Measurements from ENCODE around the gene ANK3.

ANK3 gene

DNA sequence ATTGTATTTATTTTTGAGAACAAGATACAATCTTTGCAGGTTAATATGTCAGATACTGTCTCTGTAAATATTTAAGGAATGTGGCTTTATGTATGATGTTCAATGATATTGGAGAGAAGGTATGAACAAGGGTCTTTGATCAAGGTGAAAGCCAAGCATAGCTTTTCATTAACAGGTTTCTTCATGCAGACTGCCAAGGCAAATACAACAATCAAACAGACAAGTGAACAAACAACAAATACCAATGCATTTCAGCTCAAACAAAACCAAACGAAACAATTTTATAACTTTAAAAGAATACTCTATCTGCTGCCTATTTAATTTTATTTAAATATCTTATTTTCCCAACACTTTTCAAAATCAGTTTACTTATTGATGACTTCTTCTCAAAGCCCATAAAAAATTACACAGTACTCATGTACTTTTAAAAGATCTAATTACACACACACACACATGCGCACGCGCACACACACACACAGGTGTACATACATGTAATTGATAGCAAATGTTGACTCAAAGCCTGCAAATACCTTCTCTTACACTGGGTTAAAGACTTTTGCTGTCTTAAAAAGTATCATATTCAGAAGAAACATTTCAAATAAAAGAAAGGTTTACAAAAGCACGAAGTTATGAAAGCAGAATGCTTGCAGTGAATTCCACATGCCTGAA, 282.2 kb downstream of the ANK3 start (continued):
- TF ChIP-seq, protein P1, sequence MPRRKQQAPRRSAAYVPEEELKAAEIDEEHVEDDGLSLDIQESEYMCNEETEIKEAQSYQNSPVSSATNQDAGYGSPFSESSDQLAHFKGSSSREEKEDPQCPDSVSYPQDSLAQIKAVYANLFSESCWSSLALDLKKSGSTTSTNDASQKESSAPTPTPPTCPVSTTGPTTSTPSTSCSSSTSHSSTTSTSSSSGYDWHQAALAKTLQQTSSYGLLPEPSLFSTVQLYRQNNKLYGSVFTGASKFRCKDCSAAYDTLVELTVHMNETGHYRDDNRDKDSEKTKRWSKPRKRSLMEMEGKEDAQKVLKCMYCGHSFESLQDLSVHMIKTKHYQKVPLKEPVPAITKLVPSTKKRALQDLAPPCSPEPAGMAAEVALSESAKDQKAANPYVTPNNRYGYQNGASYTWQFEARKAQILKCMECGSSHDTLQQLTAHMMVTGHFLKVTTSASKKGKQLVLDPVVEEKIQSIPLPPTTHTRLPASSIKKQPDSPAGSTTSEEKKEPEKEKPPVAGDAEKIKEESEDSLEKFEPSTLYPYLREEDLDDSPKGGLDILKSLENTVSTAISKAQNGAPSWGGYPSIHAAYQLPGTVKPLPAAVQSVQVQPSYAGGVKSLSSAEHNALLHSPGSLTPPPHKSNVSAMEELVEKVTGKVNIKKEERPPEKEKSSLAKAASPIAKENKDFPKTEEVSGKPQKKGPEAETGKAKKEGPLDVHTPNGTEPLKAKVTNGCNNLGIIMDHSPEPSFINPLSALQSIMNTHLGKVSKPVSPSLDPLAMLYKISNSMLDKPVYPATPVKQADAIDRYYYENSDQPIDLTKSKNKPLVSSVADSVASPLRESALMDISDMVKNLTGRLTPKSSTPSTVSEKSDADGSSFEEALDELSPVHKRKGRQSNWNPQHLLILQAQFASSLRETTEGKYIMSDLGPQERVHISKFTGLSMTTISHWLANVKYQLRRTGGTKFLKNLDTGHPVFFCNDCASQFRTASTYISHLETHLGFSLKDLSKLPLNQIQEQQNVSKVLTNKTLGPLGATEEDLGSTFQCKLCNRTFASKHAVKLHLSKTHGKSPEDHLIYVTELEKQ (tag by site-specific recombination; IDR thresholded peaks at IDR 0.05; ENCODE audit: borderline replicate concordance), result no peak
- TF ChIP-seq, protein P2, sequence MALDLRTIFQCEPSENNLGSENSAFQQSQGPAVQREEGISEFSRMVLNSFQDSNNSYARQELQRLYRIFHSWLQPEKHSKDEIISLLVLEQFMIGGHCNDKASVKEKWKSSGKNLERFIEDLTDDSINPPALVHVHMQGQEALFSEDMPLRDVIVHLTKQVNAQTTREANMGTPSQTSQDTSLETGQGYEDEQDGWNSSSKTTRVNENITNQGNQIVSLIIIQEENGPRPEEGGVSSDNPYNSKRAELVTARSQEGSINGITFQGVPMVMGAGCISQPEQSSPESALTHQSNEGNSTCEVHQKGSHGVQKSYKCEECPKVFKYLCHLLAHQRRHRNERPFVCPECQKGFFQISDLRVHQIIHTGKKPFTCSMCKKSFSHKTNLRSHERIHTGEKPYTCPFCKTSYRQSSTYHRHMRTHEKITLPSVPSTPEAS (tag by site-specific recombination; IDR thresholded peaks at IDR 0.05), result no peak
- no peak for TF ChIP-seq ZNF707 (tag by site-specific recombination; IDR thresholded peaks at IDR 0.05)

DNA sequence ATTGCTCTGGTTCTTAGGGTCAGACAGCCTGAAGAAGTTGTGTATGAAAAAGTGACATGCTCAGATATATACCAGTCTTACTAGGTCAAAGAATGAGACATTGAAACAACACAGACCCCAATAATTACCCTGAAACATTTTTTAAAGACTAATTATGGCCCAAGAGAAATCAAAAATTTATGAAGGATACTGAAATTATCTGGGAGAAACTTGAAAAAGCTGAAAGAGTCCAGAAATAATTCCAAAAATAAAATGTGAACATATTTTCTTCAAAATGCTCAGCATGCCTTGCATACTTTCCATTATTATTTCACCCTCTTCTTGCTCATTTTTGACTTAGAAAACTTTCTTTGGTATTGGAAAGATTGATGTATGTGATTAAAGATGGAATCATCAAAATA, 284.4 kb downstream of the ANK3 start:
- TF ChIP-seq GLI2 (tag by site-specific recombination; IDR thresholded peaks at IDR 0.05; ENCODE audit: borderline replicate concordance, low read depth), result no peak
- no peak for TF ChIP-seq ZNF501 (tag by site-specific recombination; IDR thresholded peaks at IDR 0.05)
- no peak for TF ChIP-seq ZNF202 (tag by site-specific recombination; IDR thresholded peaks at IDR 0.05; ENCODE audit: borderline replicate concordance)
- no peak for TF ChIP-seq ZNF341 (tag by site-specific recombination; IDR thresholded peaks at IDR 0.05; ENCODE audit: low read depth)
- no peak for TF ChIP-seq ZXDB (tag by site-specific recombination; IDR thresholded peaks at IDR 0.05)
- TF ChIP-seq, protein P3, sequence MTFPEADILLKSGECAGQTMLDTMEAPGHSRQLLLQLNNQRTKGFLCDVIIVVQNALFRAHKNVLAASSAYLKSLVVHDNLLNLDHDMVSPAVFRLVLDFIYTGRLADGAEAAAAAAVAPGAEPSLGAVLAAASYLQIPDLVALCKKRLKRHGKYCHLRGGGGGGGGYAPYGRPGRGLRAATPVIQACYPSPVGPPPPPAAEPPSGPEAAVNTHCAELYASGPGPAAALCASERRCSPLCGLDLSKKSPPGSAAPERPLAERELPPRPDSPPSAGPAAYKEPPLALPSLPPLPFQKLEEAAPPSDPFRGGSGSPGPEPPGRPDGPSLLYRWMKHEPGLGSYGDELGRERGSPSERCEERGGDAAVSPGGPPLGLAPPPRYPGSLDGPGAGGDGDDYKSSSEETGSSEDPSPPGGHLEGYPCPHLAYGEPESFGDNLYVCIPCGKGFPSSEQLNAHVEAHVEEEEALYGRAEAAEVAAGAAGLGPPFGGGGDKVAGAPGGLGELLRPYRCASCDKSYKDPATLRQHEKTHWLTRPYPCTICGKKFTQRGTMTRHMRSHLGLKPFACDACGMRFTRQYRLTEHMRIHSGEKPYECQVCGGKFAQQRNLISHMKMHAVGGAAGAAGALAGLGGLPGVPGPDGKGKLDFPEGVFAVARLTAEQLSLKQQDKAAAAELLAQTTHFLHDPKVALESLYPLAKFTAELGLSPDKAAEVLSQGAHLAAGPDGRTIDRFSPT (tag by site-specific recombination; IDR thresholded peaks at IDR 0.05), result no peak
- no peak for TF ChIP-seq ZNF561 (tag by site-specific recombination; IDR thresholded peaks at IDR 0.05; ENCODE audit: borderline replicate concordance)
- TF ChIP-seq KLF1 (tag by site-specific recombination; IDR thresholded peaks at IDR 0.05), result no peak
- TF ChIP-seq, protein P2 (tag by site-specific recombination; IDR thresholded peaks at IDR 0.05), result no peak
- Histone ChIP-seq H3K4me3 (ENCODE audit: low read depth, low read length) (no peak overlapping the region), H3K27ac (ENCODE audit: extremely low read depth, low read depth, low read length) (no peak overlapping the region), H3K36me3 (ENCODE audit: control insufficient read depth in 2 of 2, insufficient read depth in 1 of 2, low read length in 2 of 2) (peaks cover 0 to 9% of the 10 kb centered on the region in 2 experiments; a peak in 2 of 3 replicates), H3K4me1 (ENCODE audit: control insufficient read depth, insufficient read depth, low read length) (no peaks in the 10 kb centered on the region), H3K9me3 (ENCODE audit: control insufficient read depth, insufficient read depth, low read depth, low read length) (no peaks in the 10 kb centered on the region)
- CTCF ChIA-PET, result interaction anchor here (0.6 to 1.4 kb wide), 6 partner anchors 9 to 481 kb away, joined by 3 to 5 read pairs (median 4); no protein-coding TSS in a partner anchor
- POLR2A ChIA-PET, result no interaction called here

DNA sequence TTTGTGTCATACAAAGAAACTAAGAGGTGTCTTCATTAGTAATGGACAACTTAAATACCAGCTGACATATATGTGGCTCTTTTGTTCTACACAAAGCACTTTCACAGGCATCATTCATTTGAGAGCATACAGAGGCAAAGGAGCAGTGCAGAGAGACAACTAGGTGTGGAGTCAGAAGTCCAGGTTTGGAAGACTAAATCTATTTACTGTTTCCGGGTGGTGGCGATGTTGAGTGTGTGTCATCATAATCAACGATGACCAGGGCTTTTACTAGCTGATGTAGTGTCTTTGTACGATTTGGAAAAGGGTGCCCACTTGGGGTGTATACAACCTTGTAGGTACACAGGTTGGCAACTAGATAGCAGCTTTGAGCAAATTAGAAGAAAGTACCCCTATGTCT, 287.9 kb downstream of the ANK3 start:
- ChIA-PET POLR2A (no interaction called here), CTCF (interaction anchor here (0.8 to 7.7 kb wide), 3 partner anchors 13 to 115 kb away, joined by 3 to 129 read pairs (median 5); no protein-coding TSS in a partner anchor)
- H3K4me1 ChIP-seq (ENCODE audit: control insufficient read depth, insufficient read depth, low read length), result peaks cover under 1% of the 10 kb centered on the region
- no peak overlapping the region for H3K27ac ChIP-seq (ENCODE audit: extremely low read depth, low read depth, low read length)
- no peak overlapping the region for H3K4me3 ChIP-seq (ENCODE audit: low read depth, low read length)
- H3K36me3 ChIP-seq (ENCODE audit: control insufficient read depth in 2 of 2, insufficient read depth in 1 of 2, low read length in 2 of 2), result peaks cover 0 to 9% of the 10 kb centered on the region in 2 experiments; a peak in 2 of 3 replicates
- H3K9me3 ChIP-seq (ENCODE audit: control insufficient read depth, insufficient read depth, low read depth, low read length), result no peaks in the 10 kb centered on the region
- TF ChIP-seq ZNF521 (tag by site-specific recombination; IDR thresholded peaks at IDR 0.05) (no peak), ZNF561 (tag by site-specific recombination; IDR thresholded peaks at IDR 0.05; ENCODE audit: borderline replicate concordance) (no peak), YY1 (tag by site-specific recombination; IDR thresholded peaks at IDR 0.05) (no peak), ZSCAN30 (tag by site-specific recombination; IDR thresholded peaks at IDR 0.05) (no peak), ZSCAN16 (tag by site-specific recombination; IDR thresholded peaks at IDR 0.05) (no peak), ZNF266 (tag by site-specific recombination; IDR thresholded peaks at IDR 0.05; ENCODE audit: low read depth) (no peak)
- TF ChIP-seq, protein P4, sequence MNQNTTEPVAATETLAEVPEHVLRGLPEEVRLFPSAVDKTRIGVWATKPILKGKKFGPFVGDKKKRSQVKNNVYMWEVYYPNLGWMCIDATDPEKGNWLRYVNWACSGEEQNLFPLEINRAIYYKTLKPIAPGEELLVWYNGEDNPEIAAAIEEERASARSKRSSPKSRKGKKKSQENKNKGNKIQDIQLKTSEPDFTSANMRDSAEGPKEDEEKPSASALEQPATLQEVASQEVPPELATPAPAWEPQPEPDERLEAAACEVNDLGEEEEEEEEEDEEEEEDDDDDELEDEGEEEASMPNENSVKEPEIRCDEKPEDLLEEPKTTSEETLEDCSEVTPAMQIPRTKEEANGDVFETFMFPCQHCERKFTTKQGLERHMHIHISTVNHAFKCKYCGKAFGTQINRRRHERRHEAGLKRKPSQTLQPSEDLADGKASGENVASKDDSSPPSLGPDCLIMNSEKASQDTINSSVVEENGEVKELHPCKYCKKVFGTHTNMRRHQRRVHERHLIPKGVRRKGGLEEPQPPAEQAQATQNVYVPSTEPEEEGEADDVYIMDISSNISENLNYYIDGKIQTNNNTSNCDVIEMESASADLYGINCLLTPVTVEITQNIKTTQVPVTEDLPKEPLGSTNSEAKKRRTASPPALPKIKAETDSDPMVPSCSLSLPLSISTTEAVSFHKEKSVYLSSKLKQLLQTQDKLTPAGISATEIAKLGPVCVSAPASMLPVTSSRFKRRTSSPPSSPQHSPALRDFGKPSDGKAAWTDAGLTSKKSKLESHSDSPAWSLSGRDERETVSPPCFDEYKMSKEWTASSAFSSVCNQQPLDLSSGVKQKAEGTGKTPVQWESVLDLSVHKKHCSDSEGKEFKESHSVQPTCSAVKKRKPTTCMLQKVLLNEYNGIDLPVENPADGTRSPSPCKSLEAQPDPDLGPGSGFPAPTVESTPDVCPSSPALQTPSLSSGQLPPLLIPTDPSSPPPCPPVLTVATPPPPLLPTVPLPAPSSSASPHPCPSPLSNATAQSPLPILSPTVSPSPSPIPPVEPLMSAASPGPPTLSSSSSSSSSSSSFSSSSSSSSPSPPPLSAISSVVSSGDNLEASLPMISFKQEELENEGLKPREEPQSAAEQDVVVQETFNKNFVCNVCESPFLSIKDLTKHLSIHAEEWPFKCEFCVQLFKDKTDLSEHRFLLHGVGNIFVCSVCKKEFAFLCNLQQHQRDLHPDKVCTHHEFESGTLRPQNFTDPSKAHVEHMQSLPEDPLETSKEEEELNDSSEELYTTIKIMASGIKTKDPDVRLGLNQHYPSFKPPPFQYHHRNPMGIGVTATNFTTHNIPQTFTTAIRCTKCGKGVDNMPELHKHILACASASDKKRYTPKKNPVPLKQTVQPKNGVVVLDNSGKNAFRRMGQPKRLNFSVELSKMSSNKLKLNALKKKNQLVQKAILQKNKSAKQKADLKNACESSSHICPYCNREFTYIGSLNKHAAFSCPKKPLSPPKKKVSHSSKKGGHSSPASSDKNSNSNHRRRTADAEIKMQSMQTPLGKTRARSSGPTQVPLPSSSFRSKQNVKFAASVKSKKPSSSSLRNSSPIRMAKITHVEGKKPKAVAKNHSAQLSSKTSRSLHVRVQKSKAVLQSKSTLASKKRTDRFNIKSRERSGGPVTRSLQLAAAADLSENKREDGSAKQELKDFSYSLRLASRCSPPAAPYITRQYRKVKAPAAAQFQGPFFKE (tag by site-specific recombination; IDR thresholded peaks at IDR 0.05; ENCODE audit: borderline replicate concordance), result no peak
